Muscle of leg (tissue), 11 donors: ENCODE data around the gene USPL1. TPM values are rescaled to one million over a fixed set of nuclear protein-coding genes. Genes with fewer than 3 reads are reported as not detected.

ENCODE experiments used
- DNase-seq: peaks from one replicate; pipeline ENCODE4 v3.0.0; 2013
- H3K27ac ChIP-seq: one replicate; pipeline ENCODE4 v1.5.1; 2013; ENCODE audit warnings: mild to moderate bottlenecking, low read length, control low read depth
- H3K27me3 ChIP-seq: one replicate; pipeline ENCODE4 v1.6.1; 2013; ENCODE audit warnings: low read length; ENCODE audit not compliant: control insufficient read depth, insufficient read depth
- H3K36me3 ChIP-seq: one replicate; pipeline ENCODE4 v1.6.1; 2013; ENCODE audit warnings: low read length; ENCODE audit not compliant: control insufficient read depth, insufficient read depth
- H3K4me1 ChIP-seq: one replicate; pipeline ENCODE4 v1.6.1; 2013; ENCODE audit warnings: low read length; ENCODE audit not compliant: control insufficient read depth, insufficient read depth
- H3K4me3 ChIP-seq: one replicate; pipeline ENCODE4 v1.5.1; 2013; ENCODE audit warnings: low read length, control low read depth
- H3K9me3 ChIP-seq: replicated peaks from 2 replicates; pipeline ENCODE4 v1.6.1; 2013; ENCODE audit warnings: low read depth, low read length; ENCODE audit not compliant: control insufficient read depth
- WGBS: methylation state at CpG from one replicate; pipeline ENCODE4 v1.1.5; 2013; ENCODE audit warnings: missing lambda C conversion rate; ENCODE audit not compliant: insufficient coverage; 5-methylcytosine and 5-hydroxymethylcytosine counted together
- polyA plus RNA-seq, 8 donors: library from polyadenylated mRNA; unstranded; fragments of 120-200 nt; gene quantifications; one replicate each; pipeline versions ENCODE4 v1.2.1 to v1.2.3, GENCODE V29; 2013; ENCODE audit warnings: inconsistent platforms in 1 of 8, low replicate concordance in 1 of 8; ENCODE audit not compliant: insufficient read length in 8 of 8, insufficient read depth in 1 of 8
- total RNA-seq: library from RNA; stranded (reverse); fragments of 120-200 nt; gene quantifications from one replicate; pipeline ENCODE4 v1.2.4, GENCODE V29; 2013

Gene USPL1
- total and polyA plus RNA-seq, 9 donors = 12.1 to 18.0 (median 15.5) TPM

DNA sequence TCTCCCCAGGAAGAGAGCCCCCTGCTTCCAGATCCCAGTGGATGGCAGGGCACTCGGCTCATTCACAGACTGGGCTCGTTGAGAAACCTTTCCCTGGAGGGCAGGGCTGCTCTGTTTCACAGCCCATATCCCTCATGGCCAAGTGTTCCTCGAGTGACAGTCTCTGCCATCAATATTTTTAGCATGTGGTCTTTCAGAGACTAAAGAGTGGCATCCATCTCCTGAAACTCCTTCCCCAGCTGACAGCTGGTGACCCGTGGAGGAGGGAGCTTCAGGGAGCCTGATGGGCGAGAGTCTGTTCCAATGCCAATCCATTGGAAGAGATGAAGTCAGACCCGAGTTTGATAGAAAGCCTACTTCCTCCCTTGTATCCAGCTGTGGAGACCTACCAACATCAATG lies 86.9 kb downstream of the USPL1 start:
- Histone ChIP-seq H3K27ac (no peak overlapping the region), H3K4me1 (peaks cover 10% of the 10 kb centered on the region), H3K9me3 (no peaks in the 10 kb centered on the region), H3K36me3 (no peaks in the 10 kb centered on the region), H3K27me3 (no peaks in the 10 kb centered on the region), H3K4me3 (no peak overlapping the region)
- 63% methylated on average over 2 of the region's 6 CpGs for WGBS
- DNase-seq = no peak

DNA sequence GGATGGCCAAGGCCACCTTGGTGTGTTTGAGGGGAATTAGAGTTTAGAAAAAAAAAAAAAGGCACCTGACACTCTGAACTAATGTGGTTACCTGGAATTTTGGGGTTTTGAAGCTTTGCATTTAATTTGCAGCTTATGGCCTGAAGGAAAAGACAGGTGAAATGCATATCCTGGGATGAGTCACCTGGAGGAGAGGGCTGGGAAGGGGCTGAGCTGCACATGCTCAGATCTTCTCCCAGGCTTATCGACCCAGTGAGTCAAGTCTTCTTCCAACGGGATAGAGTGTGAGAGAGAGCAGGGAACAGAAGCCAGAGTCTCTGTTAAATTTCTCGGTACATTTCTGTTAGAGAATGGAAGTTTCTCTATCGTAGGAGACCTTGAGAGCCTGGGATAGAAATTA lies 88.0 kb downstream of the USPL1 start:
- no peak for DNase-seq
- no peak overlapping the region for H3K27ac ChIP-seq
- 83% methylated on average over 2 of the region's 4 CpGs for WGBS

DNA sequence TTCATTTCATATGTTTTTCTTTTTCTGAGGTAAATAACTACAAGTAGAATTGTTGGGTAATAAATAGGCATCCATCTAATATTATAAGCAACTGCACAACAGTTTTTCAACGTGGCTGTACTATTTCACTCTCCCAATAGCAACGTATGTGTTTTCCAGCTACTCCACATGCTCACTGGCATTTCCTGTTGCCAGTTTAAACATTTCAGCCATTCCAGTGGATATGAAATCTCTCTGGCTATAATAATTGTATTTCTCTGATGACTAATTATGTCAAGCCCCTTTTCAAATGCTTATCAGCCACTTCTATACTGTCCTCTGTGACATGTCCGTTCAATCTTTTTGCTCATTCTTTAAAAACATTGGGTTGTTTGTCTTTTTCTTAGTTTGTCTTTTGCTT lies 90.8 kb downstream of the USPL1 start:
- no peak for DNase-seq
- H3K4me1 ChIP-seq = peaks cover 10% of the 10 kb centered on the region
- H3K36me3 ChIP-seq = no peaks in the 10 kb centered on the region
- H3K4me3 ChIP-seq = no peak overlapping the region
- no CpG with 5 or more reads among the region's 3 CpGs for WGBS
- H3K9me3 ChIP-seq = no peaks in the 10 kb centered on the region
- no peak overlapping the region for H3K27ac ChIP-seq
- H3K27me3 ChIP-seq = no peaks in the 10 kb centered on the region

More for the DNA sequence above, 88.0 kb downstream of the USPL1 start:
- no peaks in the 10 kb centered on the region for H3K36me3 ChIP-seq
- H3K4me1 ChIP-seq = peaks cover 10% of the 10 kb centered on the region
- no peaks in the 10 kb centered on the region for H3K9me3 ChIP-seq
- no peak overlapping the region for H3K4me3 ChIP-seq
- no peaks in the 10 kb centered on the region for H3K27me3 ChIP-seq

Other genes starting within 250 kb of the USPL1 start
- gene UBE2L5, start 195.4 kb upstream of the USPL1 start, total RNA-seq = 0.18 TPM
- gene UBE2L5, start 195.4 kb upstream of the USPL1 start, polyA plus RNA-seq = under 1 TPM; 0.40 to 0.99 (median 0.77) TPM
- 362 TPM for gene HMGB1, start 152.0 kb upstream of the USPL1 start, total RNA-seq
- 100 to 1,000 TPM; 447 to 601 (median 493) TPM for gene HMGB1, start 152.0 kb upstream of the USPL1 start, polyA plus RNA-seq
- gene ALOX5AP, start 117.6 kb downstream of the USPL1 start, total RNA-seq = 3.6 TPM
- gene ALOX5AP, start 117.6 kb downstream of the USPL1 start, polyA plus RNA-seq = 1 to 10 TPM; 3.6 to 7.2 (median 5.7) TPM